Keratinocyte (primary cell): ENCODE data around the gene KBTBD7. TPM values are rescaled to one million over a fixed set of nuclear protein-coding genes. Genes with fewer than 3 reads are reported as not detected.

ENCODE experiments used
- DNase-seq: peaks from one replicate; pipeline ENCODE4 v3.0.0-alpha.2; 2011; ENCODE audit warnings: low read depth, missing footprints, low spot score
- FAIRE-seq: peaks from 2 replicates; lab custom pipeline; 2011; peaks lifted over from hg19 to GRCh38; lab: Jason Lieb, UNC
- H2AFZ ChIP-seq: 2 replicates; pipeline ENCODE4 v1.6.0; 2012; ENCODE audit warnings: low read length, control low read depth, inconsistent platforms; ENCODE audit not compliant: control insufficient read depth
- H3K27ac ChIP-seq: 2 replicates; pipeline ENCODE4 v1.5.1; 2011; ENCODE audit warnings: low read length; ENCODE audit not compliant: control insufficient read depth, insufficient read depth
- H3K27me3 ChIP-seq: 3 replicates; pipeline ENCODE4 v1.6.0; 2011; ENCODE audit warnings: low read length; ENCODE audit not compliant: control insufficient read depth, insufficient read depth; ENCODE audit errors: extremely low read depth
- H3K36me3 ChIP-seq, 2 experiments: 2 replicates in 1 of 2; 3 replicates in 1 of 2; pipeline ENCODE4 v1.5.1; 2011; ENCODE audit warnings: low read length in 2 of 2, mild to moderate bottlenecking in 1 of 2; ENCODE audit not compliant: control insufficient read depth in 2 of 2, insufficient read depth in 2 of 2; ENCODE audit errors: extremely low read depth in 1 of 2
- H3K4me1 ChIP-seq: 3 replicates; pipeline ENCODE4 v1.5.1; 2011; ENCODE audit warnings: low read length; ENCODE audit not compliant: control insufficient read depth, insufficient read depth; ENCODE audit errors: extremely low read depth
- H3K4me2 ChIP-seq: 3 replicates; pipeline ENCODE4 v1.6.0; 2011; ENCODE audit warnings: low read depth, low read length; ENCODE audit not compliant: control insufficient read depth, insufficient read depth; ENCODE audit errors: extremely low read depth
- H3K4me3 ChIP-seq, 3 experiments: fragments of 200-600 bp in 1 of 3; sonication (generic) in 1 of 3; 2 replicates in 2 of 3; 3 replicates in 1 of 3; pipeline ENCODE4 v1.5.1; 2011 to 2016; ENCODE audit warnings: low read length in 3 of 3, mild to moderate bottlenecking in 3 of 3, control low read depth in 2 of 3, inconsistent platforms in 1 of 3, low read depth in 1 of 3, mixed read lengths in 1 of 3, mixed run types in 1 of 3, moderate library complexity in 1 of 3; ENCODE audit not compliant: control insufficient read depth in 2 of 3, insufficient read depth in 2 of 3; ENCODE audit errors: extremely low read depth in 1 of 3
- H3K79me2 ChIP-seq: 2 replicates; pipeline ENCODE4 v1.6.0; 2012; ENCODE audit warnings: low read length; ENCODE audit not compliant: control insufficient read depth, insufficient read depth
- H3K9ac ChIP-seq: 3 replicates; pipeline ENCODE4 v1.6.0; 2011; ENCODE audit warnings: low read length; ENCODE audit not compliant: control insufficient read depth, insufficient read depth; ENCODE audit errors: extremely low read depth
- H3K9me1 ChIP-seq: 3 replicates; pipeline ENCODE4 v1.6.0; 2011; ENCODE audit warnings: low read length; ENCODE audit not compliant: control insufficient read depth, insufficient read depth; ENCODE audit errors: extremely low read depth
- H3K9me3 ChIP-seq: 2 replicates; pipeline ENCODE4 v1.5.1; 2012; ENCODE audit warnings: low read depth, low read length; ENCODE audit not compliant: control insufficient read depth
- H4K20me1 ChIP-seq: 3 replicates; pipeline ENCODE4 v1.6.0; 2011; ENCODE audit warnings: low read length; ENCODE audit not compliant: control insufficient read depth, insufficient read depth; ENCODE audit errors: extremely low read depth
- EZH2 ChIP-seq: IDR thresholded peaks from one replicate; pipeline ENCODE4 v1.6.1; 2012; ENCODE audit warnings: inconsistent platforms, mild to moderate bottlenecking, low read length, moderate library complexity
- dilution Hi-C: fragments of 300-500 bp; cut with MboI; formaldehyde crosslinking; loops from one replicate; pipeline ENCODE4 v1.7.0; 2020; ENCODE audit warnings: low sequenced_read_pairs; ENCODE audit not compliant: extremely low pct_ligation_motif_present
- polyA plus RNA-seq, 5 experiments: library from polyadenylated mRNA; depleted of rRNA in 3 of 5; stranded (reverse) in 3 of 5; stranded (forward) in 1 of 5; unstranded in 1 of 5; fragments of >200 nt; gene quantifications; 1 replicate in 1 of 5; 2 replicates in 3 of 5; 3 replicates in 1 of 5; pipeline versions ENCODE4 v1.2.1 to v1.2.3, GENCODE V29; 2011 to 2012; ENCODE audit warnings: missing spikeins in 2 of 5, low read depth in 1 of 5, low replicate concordance in 1 of 5
- TF ChIP-seq, protein P1 (sequence below), 3 experiments: IDR thresholded peaks in 1 of 3; conservative IDR thresholded peaks in 1 of 3; optimal IDR thresholded peaks in 1 of 3; 2 replicates in 2 of 3; 3 replicates in 1 of 3; pipeline versions ENCODE3 to v1.5.1; 2011; ENCODE audit warnings: low read length in 3 of 3, mild to moderate bottlenecking in 3 of 3, moderate library complexity in 2 of 3, control low read depth in 1 of 3, inconsistent platforms in 1 of 3; ENCODE audit not compliant: insufficient read depth in 2 of 3; ENCODE audit errors: extremely low read depth in 1 of 3

The KBTBD7 gene
- polyA plus RNA-seq, 1 donor (not counting 4 experiments of a cell fraction or from before 2014, with no cell fraction given) = 2.8 TPM

DNA sequence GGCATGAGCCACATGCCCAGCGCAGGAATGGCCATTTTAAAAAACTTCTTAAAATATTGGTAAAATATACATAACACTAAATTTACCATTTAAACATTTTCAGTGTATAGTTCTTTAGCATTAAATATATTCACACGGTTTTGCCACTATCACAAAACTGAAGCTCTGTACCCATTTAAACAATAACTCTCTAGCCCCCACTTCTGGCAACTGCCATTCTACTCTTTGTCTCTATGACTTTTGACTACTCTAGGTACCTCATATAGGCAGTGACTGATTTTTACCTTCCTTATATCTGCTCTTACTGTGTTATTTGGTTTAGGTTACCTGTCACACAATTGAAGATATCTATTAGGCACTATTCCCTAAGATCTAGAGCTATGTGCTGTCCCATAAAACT, 2.3 kb upstream of the KBTBD7 start:
- dilution Hi-C loops = no loop called here
- no peak for DNase-seq
- FAIRE-seq = no peak

DNA sequence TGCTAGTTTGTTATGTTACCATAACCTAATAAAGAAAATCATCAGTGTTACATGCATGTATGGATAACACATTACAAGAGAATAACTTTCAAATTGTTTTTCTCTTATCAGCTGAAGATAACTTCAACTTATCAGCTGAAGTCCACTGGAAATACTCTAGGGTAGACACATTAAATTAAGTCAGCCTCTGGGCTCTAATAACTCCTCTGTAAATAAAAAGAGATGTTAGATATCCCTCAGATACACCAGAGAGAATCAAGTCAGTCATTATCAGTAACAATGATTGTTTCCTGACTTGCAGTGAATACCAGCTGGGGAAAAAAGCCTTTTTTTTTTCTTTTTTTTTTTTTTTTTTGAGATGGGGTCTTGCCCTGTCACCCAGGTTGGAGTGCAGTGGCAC, 1.6 kb upstream of the KBTBD7 start:
- FAIRE-seq = no peak

More for the DNA sequence above, 2.3 kb upstream of the KBTBD7 start:
- Histone ChIP-seq H3K9ac (no peak overlapping the region), H3K4me1 (no peaks in the 10 kb centered on the region), H3K4me3 (no peak overlapping the region), H3K9me3 (peaks cover 2% of the 10 kb centered on the region), H3K36me3 (peaks cover 0 to 1% of the 10 kb centered on the region in 2 experiments), H3K4me2 (no peak overlapping the region), H3K27me3 (no peaks in the 10 kb centered on the region), H3K27ac (no peak overlapping the region), H4K20me1 (no peaks in the 10 kb centered on the region), H3K9me1 (no peaks in the 10 kb centered on the region), H3K79me2 (peaks cover 7% of the 10 kb centered on the region), H2AFZ (no peak overlapping the region)
- TF ChIP-seq, protein P1, sequence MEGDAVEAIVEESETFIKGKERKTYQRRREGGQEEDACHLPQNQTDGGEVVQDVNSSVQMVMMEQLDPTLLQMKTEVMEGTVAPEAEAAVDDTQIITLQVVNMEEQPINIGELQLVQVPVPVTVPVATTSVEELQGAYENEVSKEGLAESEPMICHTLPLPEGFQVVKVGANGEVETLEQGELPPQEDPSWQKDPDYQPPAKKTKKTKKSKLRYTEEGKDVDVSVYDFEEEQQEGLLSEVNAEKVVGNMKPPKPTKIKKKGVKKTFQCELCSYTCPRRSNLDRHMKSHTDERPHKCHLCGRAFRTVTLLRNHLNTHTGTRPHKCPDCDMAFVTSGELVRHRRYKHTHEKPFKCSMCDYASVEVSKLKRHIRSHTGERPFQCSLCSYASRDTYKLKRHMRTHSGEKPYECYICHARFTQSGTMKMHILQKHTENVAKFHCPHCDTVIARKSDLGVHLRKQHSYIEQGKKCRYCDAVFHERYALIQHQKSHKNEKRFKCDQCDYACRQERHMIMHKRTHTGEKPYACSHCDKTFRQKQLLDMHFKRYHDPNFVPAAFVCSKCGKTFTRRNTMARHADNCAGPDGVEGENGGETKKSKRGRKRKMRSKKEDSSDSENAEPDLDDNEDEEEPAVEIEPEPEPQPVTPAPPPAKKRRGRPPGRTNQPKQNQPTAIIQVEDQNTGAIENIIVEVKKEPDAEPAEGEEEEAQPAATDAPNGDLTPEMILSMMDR (optimal IDR thresholded peaks at IDR 0.05 in 1 of 3, IDR thresholded peaks at IDR 0.05 in 1 of 3, conservative IDR thresholded peaks at IDR 0.05 in 1 of 3; ENCODE audit: extremely low read depth in 1 of 3, insufficient read depth in 2 of 3, low read length in 3 of 3) = peak in 2 of 3 experiments; percentile 43 to 45
- TF ChIP-seq EZH2 = no peak

More for the DNA sequence above, 1.6 kb upstream of the KBTBD7 start:
- dilution Hi-C loops = no loop called here
- Histone ChIP-seq H3K36me3 (peaks cover 0 to 1% of the 10 kb centered on the region in 2 experiments), H3K79me2 (peaks cover 7% of the 10 kb centered on the region), H3K27me3 (no peaks in the 10 kb centered on the region), H3K9ac (no peak overlapping the region), H3K4me1 (no peaks in the 10 kb centered on the region), H3K9me1 (no peaks in the 10 kb centered on the region), H3K27ac (no peak overlapping the region), H4K20me1 (no peaks in the 10 kb centered on the region), H3K4me2 (no peak overlapping the region), H2AFZ (no peak overlapping the region), H3K9me3 (peaks cover 2% of the 10 kb centered on the region), H3K4me3 (no peak overlapping the region)
- TF ChIP-seq EZH2 = no peak
- TF ChIP-seq, protein P1 (optimal IDR thresholded peaks at IDR 0.05 in 1 of 3, IDR thresholded peaks at IDR 0.05 in 1 of 3, conservative IDR thresholded peaks at IDR 0.05 in 1 of 3; ENCODE audit: extremely low read depth in 1 of 3, insufficient read depth in 2 of 3, low read length in 3 of 3) = no peak
- no peak for DNase-seq
